Measurements from ENCODE around the gene CD37.
"Not testable (repeated sequence)": the region's sequence is repeated elsewhere in the genome, so short reads cannot be mapped to it uniquely, and the experiment has no call there.

Gene CD37

DNA sequence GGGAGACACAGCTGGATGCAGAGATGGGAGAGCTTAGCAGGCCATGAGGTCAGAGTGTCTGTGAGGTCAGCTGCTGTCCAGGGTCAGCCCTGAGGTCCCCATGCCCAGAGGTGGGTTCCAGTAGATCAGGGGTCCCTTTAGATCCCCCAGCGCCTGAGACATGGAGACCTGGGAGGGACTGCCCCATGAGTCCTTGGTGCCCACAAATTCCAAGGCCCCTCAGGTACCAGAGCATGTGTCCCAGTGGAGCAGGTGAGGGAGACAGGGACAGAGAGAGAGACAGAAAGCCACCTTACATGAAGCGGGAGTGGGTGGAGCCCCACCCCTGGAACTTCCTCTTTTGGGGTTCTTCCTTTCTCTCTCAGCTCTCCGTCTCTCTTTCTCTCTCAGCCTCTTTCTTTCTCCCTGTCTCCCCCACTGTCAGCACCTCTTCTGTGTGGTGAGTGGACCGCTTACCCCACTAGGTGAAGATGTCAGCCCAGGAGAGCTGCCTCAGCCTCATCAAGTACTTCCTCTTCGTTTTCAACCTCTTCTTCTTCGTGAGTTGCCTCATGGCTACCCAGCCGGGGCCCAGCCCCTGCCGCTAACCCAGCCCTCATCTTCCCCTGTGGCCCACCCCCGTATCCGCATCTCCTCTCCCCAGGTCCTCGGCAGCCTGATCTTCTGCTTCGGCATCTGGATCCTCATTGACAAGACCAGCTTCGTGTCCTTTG is at the start of gene CD37:
Gene CD37 (plus strand): TSS at position 336 of the 713 bp plus-strand sequence. CDS start 135 bp downstream, at position 471.
- Mint-ChIP-seq H3K27ac (no peak within 1 kb of the TSS), H3K27me3 (ENCODE audit: low read depth) (peaks cover 10% of the 10 kb centered on the region), H3K36me3 (ENCODE audit: low read depth) (peaks cover 10% of the 10 kb centered on the region), H3K4me3 (peak within 1 kb of the TSS in 1 of 3 experiments; percentile 35), H3K9me3 (no peaks in the 10 kb centered on the region), H3K4me1 (peaks cover 10% of the 10 kb centered on the region)
- TF ChIP-seq, protein P1, sequence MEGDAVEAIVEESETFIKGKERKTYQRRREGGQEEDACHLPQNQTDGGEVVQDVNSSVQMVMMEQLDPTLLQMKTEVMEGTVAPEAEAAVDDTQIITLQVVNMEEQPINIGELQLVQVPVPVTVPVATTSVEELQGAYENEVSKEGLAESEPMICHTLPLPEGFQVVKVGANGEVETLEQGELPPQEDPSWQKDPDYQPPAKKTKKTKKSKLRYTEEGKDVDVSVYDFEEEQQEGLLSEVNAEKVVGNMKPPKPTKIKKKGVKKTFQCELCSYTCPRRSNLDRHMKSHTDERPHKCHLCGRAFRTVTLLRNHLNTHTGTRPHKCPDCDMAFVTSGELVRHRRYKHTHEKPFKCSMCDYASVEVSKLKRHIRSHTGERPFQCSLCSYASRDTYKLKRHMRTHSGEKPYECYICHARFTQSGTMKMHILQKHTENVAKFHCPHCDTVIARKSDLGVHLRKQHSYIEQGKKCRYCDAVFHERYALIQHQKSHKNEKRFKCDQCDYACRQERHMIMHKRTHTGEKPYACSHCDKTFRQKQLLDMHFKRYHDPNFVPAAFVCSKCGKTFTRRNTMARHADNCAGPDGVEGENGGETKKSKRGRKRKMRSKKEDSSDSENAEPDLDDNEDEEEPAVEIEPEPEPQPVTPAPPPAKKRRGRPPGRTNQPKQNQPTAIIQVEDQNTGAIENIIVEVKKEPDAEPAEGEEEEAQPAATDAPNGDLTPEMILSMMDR (IDR thresholded peaks at IDR 0.05; ENCODE audit: unreplicated experiment in 3 of 3), result no peak

GRCh38 chr19:49287141-49287770 is 48.0 kb upstream of the CD37 start:
- Mint-ChIP-seq H3K4me3 (no peak overlapping the region), H3K9me3 (peaks cover 7% of the 10 kb centered on the region), H3K36me3 (ENCODE audit: low read depth) (no peaks in the 10 kb centered on the region), H3K27me3 (ENCODE audit: low read depth) (peaks cover 1% of the 10 kb centered on the region), H3K4me1 (no peaks in the 10 kb centered on the region), H3K27ac (no peak overlapping the region)
- TF ChIP-seq, protein P1 (IDR thresholded peaks at IDR 0.05; ENCODE audit: unreplicated experiment in 3 of 3), result no peak

DNA sequence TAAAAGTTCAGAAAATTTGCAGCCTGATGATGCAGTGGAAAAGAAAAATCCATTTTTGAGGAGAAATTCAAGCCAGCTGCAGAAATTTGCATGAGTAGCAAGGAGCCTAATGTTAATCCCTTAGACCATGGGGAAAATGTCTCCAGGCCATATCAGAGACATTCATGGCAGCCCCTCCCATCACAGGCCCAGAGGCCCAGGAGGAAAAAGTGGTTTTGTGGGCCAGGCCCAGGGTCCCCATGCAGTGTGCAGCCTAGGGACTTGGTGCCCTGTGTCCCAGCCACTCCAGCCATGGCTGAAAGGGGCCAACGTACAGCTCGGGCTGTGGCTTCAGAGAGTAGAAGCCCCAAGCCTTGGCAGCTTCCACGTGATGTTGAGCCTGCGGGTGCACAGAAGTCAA is 47.0 kb upstream of the CD37 start:
- not testable (repeated sequence) for H3K36me3 Mint-ChIP-seq (ENCODE audit: low read depth); H3K4me1 Mint-ChIP-seq; H3K4me3 Mint-ChIP-seq; H3K9me3 Mint-ChIP-seq; H3K27me3 Mint-ChIP-seq (ENCODE audit: low read depth); H3K27ac Mint-ChIP-seq

GRCh38 chr19:49289286-49289685 is 45.9 kb upstream of the CD37 start:
- H3K4me1 Mint-ChIP-seq; H3K27ac Mint-ChIP-seq; H3K36me3 Mint-ChIP-seq (ENCODE audit: low read depth); H3K4me3 Mint-ChIP-seq; H3K9me3 Mint-ChIP-seq; H3K27me3 Mint-ChIP-seq (ENCODE audit: low read depth): not testable (repeated sequence)

DNA sequence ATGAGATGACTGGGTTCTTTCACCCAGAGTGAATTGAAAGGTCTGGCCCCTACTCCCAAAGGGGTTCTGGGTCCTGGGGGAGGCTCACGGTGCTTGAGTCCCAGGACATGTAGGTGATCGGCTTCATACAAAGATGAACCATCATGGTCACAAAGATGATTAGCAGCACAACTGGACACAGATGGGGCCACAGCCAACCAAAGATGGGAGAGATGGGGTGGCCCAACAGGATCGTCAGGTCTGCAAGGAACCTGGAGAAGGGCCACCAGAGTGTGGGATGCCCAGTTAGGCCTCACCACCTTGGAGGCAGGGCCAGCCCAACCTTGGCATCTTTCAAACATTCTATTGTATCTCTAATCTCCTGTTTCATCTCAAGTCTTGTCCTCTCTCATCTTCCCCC is 44.7 kb upstream of the CD37 start:
- TF ChIP-seq, protein P1 (IDR thresholded peaks at IDR 0.05; ENCODE audit: unreplicated experiment in 3 of 3), result no peak
- no peak overlapping the region for H3K4me3 Mint-ChIP-seq
- H3K36me3 Mint-ChIP-seq (ENCODE audit: low read depth), result no peaks in the 10 kb centered on the region
- H3K4me1 Mint-ChIP-seq, result no peaks in the 10 kb centered on the region
- H3K27ac Mint-ChIP-seq, result no peak overlapping the region
- H3K27me3 Mint-ChIP-seq (ENCODE audit: low read depth), result no peaks in the 10 kb centered on the region
- H3K9me3 Mint-ChIP-seq, result peaks cover 7% of the 10 kb centered on the region

DNA sequence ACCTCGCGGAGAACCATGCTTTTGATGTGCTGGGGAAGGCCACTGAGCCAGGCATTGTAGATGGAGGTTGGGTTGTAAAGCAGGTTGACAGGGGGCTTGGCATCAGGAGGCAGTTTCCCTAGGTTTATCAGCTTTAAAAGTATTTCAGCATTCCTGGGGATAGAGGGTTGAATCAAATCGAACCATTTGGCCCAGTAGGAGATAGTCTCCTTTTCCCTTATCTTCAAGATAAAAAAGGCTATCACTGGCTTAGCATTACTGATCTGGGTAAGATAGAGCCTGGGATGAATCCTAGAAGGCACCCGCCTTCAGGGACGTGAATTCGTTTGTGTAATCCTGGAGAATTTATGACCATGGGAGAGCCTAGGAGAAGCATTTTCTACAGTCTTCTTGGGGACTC is 40.8 kb upstream of the CD37 start:
- Mint-ChIP-seq H3K4me1 (no peaks in the 10 kb centered on the region), H3K9me3 (no peaks in the 10 kb centered on the region), H3K27ac (no peak overlapping the region), H3K4me3 (no peak overlapping the region), H3K36me3 (ENCODE audit: low read depth) (no peaks in the 10 kb centered on the region), H3K27me3 (ENCODE audit: low read depth) (no peaks in the 10 kb centered on the region)
- TF ChIP-seq, protein P1 (IDR thresholded peaks at IDR 0.05; ENCODE audit: unreplicated experiment in 3 of 3), result no peak

Measured in nephron (organoid).